GM12878 (cell line): ENCODE data around the gene PDE6B.

Source experiments
- CTCF ChIP-seq, 3 experiments: IDR thresholded peaks in 2 of 3; conservative IDR thresholded peaks in 1 of 3; 2 replicates each; pipeline ENCODE4 v1.5.1; 2011; ENCODE audit warnings: low read depth in 3 of 3, low read length in 3 of 3, mild to moderate bottlenecking in 3 of 3, control low read depth in 2 of 3, moderate library complexity in 2 of 3, inconsistent platforms in 1 of 3, mixed read lengths in 1 of 3; ENCODE audit not compliant: control insufficient read depth in 2 of 3, insufficient read depth in 1 of 3; ENCODE audit errors: extremely low read depth in 1 of 3
- MXI1 ChIP-seq: fragments of 150-350 bp; IDR thresholded peaks from 2 replicates; pipeline ENCODE4 v1.6.1; 2011; ENCODE audit warnings: low read depth, mild to moderate bottlenecking, inconsistent platforms, low read length, improper control_type of control experiment
- POLR2AphosphoS5 ChIP-seq: IDR thresholded peaks from 2 replicates; pipeline ENCODE4 v1.6.1; 2011; ENCODE audit warnings: mild to moderate bottlenecking, low read length, inconsistent platforms
- ZSCAN29 ChIP-seq: fragments of 450-650 bp; IDR thresholded peaks from 2 replicates; pipeline ENCODE4 v1.6.1; 2017; ENCODE audit warnings: mild to moderate bottlenecking, moderate library complexity

GRCh38 chr4:613126-613525 lies 12.2 kb upstream of the PDE6B start:
- TF ChIP-seq MXI1 (no peak), CTCF (IDR thresholded peaks at IDR 0.05 in 2 of 3, conservative IDR thresholded peaks at IDR 0.05 in 1 of 3; ENCODE audit: control insufficient read depth in 2 of 3, extremely low read depth in 1 of 3, insufficient read depth in 1 of 3, low read depth in 3 of 3, low read length in 3 of 3) (no peak), POLR2AphosphoS5 (no peak), ZSCAN29 (no peak)
